GM19238 (cell line): ENCODE results near the gene UBE3B.

ENCODE experiments used
- DNase-seq: peaks from one replicate; pipeline ENCODE4 v3.0.0; 2011; ENCODE audit warnings: low spot score; ENCODE audit not compliant: insufficient read length

Gene UBE3B

DNA sequence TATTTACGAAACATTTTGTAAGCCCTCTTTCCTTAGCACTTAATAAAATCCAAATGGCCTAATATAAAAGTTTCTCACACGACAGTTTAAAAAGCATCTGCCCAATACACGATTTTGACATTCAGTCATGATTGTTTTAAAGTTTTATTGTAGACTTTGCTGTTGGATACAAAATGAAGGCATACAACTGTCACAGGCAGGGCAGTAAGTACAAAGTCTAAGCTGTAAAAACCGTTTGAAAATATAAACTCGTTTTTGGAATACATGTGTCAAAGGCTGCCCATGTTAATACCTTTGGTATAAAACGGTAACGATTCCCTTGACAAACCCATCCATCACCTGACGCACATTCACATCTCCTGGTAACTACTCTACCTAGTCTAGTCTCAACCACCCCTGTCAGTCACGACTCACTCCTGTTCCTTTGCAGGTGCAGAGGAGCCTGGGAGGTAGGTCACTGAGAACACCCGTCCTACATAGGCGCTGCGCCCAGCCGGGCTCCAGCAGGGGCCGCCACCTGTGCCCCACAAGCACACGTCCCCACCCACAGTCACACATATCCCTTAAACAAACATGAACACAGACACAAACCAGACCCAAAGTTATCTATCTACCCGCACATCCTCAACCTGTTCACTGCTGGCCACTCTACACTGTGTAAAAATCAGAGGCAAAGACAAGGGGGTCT, 27.4 kb upstream of the UBE3B start:
- no peak for DNase-seq

DNA sequence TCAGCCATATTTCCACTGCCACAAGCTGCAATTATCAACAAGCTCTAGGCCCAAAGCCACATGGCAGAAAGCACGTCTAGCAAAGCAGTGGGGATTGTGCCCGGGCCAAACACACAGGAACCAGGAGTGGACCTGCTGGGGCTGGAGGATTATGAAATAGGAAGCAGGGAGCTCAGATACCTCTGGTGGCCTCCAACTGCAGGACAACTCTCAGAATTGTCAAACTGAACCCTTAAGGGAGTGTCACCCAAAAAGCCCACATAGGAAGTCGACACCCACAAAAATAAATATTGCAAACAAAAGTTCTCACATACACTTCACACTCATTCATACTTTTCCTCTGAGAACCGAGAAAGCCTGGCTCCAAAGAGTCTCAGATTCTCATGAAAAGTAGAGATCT, 26.5 kb upstream of the UBE3B start:
- no peak for DNase-seq

DNA sequence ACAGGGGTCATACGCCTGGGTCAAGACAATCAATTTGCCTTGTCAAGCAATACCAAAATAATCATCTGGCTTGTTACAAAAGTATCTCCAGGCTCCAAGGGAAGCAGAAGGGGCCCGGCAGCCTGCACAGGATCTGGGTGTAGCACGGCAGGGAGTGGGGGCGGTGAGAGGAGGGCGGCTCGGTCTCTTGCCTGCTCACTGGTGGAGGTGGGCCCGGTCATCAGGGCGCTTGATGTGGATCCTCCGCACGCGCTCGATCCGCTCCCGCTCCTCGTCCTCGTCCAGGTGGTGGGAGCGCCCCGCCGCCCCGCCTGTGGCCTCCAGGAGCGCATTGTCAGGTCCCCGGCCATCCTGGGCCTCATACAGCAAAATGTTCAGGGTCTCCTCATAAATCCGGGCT, 26.0 kb upstream of the UBE3B start:
- no peak for DNase-seq

- DNase-seq: no peak
Measured at GRCh38 chr12:109452489-109452888, 24.9 kb upstream of the UBE3B start.

DNA sequence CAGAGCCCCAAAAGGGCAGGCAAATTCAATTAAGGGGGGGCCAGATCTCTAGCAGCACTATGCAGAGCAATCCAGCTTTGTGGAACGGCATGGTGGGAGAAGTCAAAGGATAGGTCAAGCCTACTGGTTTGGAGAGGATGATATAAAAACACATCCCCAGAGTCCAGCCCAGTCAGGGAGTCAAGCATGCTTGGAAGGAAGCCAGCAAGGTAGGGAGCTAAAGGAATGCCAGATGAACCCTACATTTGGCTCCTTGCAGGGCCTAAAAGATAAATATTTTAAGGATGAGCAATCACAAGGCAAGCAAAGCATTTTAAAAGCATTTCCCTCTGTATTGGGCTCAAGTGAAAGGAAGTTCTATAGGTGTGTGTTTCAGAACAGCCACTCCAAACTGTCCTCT, 21.7 kb upstream of the UBE3B start:
- no peak for DNase-seq

- no peak for DNase-seq
Measured at GRCh38 chr12:109458086-109458485, 19.3 kb upstream of the UBE3B start.

- DNase-seq: no peak
Measured at GRCh38 chr12:109458771-109459208, 18.6 kb upstream of the UBE3B start.

DNA sequence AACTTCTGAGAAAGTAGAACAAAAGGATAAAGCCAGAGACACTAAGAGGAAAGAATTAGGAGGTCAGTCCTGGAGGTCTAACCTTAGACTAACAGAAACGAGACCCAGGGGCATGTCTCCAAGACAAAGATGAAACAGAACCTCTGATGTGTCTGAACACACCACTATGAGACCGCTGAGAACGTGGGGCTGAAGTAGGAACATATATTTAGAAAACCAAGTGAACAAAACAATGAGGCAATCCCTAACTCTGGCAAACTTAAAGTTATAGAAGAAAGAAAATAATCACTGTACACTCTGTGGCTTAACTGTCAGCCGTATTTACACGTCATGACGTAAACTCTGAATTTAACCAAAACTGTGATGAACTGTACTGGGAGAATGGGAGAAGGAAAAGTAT, 18.2 kb upstream of the UBE3B start:
- no peak for DNase-seq

- DNase-seq: no peak
Measured at GRCh38 chr12:109460538-109460937, 16.9 kb upstream of the UBE3B start.

GRCh38 chr12:109461049-109461845, 16.2 kb upstream of the UBE3B start:
- DNase-seq: no peak

- no peak for DNase-seq
Measured at GRCh38 chr12:109461846-109462756, 15.3 kb upstream of the UBE3B start.

DNA sequence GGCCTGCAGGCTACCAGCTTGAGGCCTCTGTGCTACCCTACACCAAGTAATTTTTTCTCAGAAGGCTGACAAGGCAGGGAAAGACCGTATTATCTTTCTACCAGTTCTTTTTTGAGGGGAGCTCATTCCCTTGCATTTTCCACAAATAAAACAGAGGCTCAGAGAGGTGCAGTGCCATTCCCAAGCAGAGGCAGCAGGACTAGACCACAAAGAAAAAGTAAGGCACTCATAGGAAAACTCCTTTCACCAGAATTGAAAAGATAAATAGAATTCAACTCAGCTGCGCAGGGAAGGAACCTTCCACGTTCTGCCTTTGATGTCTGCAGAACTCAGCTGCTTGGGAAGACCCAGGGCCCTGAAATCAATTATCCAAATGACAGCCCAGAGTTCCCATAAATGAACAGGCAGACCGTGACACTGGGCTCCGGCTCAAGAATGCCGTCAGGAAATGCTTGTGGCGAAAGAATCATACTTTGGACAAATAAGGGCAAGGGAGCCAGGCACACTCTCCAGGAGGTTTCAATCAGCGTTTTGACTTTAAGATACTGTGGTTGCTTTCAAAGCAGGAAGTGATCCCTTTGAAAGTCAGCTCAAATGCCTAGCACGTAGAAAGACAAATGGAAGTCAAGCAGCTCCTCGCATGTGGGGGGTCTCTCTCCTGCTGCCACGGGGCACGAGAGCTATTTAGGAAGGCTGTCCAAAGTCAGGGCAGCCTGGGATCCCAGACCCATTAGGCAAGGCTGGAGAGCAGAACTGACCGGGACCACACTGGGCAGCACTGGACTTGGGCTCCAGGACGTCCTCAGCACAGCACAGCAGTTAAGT, 14.4 kb upstream of the UBE3B start:
- DNase-seq: no peak

GRCh38 chr12:109463756-109464155, 13.7 kb upstream of the UBE3B start:
- no peak for DNase-seq

DNA sequence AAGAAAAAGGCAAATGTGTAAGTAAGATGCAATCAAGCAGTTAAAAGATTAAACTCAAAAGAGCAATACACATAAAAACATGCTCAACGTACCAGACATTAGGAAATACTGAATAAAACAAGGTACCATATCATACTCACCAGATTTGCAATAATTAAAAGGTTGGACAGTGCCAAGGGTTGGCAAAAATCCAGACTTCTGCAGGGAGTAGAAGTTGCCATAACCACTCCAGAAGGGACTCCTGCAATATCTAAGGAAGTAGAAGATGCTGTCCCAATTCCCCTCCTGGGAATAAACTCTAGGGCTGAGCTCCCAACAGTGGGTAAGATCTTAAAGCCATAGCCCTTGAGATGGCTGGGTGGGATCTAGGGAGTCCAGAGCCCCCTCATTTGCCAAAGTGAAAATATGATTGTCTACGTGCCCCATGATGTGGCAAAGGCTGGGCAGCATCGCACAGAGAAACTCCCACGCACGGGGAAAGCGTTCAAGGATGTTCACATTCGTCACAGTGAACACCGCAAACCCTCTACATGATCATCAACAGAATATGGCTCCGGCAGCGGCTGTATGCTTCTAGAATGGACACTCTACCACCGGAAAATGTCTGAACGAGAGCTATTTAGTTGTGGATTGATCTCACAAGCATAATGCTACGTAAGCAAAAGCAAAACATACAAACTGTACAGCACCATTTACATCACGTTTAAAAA, 12.6 kb upstream of the UBE3B start:
- no peak for DNase-seq

- no peak for DNase-seq
Measured at GRCh38 chr12:109466305-109466704, 11.1 kb upstream of the UBE3B start.

DNA sequence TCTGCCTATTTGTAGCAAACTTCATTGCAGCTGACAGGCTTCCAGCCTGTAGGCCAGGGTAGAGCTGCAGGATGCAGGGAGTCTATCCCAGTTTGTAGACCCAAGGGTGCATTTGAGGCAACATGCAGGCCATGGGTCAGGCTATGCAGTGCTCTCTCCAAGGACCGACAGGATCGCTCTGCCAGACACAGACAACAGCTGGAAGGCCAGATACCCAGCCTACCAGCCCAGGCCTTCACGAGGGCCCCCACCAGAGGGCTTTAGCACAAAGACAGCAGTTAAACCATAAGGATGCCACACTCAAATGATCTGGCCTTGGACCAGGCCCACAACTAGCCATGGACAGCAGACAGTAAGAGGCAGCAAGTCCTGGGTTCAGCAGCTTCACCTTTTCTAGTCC, 10.6 kb upstream of the UBE3B start:
- no peak for DNase-seq

DNA sequence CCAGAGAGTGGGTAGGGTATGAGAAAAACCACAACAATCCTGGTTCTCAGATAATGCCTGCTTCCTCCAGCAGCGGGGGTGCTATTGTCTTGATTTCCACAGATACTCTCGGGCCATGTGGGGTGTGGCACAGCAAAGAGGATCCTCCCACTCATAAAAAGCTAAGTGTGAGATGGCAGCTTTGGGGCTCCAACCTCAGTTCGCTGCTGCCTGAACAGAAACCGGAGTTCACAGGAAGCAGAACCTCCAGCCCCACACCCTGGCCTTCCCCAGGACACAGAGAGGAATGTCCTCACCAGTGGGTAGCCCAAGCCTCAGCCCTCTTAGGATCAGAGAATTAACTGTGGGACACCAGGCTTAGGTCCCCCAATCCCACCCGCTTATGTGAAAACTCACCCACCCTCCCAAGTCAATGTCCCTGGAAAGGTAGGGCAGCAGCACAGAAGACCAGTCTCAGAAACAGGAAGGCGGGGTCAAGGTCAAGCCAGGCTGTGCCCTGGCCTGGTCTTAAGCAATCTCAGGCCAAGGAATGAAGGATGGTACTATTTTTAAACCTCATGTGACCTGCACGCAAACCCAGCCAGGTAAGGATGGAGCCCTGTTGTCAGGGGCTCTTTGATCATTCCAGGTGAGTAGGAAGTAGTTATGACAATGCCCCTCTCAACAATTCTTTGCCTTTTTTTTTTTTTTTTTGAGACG, 9.3 kb upstream of the UBE3B start:
- DNase-seq: no peak

DNA sequence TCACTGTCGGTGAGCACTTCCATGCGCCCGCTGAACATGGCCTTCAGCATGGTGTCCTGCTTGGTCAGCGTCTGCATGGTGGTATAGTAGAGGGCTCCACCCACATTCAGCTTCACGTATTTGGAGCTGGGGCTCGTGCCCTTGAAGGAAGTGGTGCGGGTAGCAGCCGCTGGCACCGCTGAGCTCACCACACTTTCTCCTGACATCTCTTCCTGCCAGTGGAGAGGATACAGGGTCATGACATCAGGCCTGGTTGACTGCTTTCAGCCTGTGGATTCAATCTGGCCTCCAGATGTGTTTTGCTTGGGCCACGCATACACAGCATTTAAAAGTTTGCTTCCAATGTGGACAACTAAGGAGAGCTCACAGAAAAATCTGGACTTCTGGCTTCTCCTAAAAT, 7.9 kb upstream of the UBE3B start:
- no peak for DNase-seq

GRCh38 chr12:109473006-109473405, 4.4 kb upstream of the UBE3B start:
- no peak for DNase-seq
